ENCODE data around the gene TBC1D3D.
"Not testable (repeated sequence)": the region's sequence is repeated elsewhere in the genome, so short reads cannot be mapped to it uniquely, and the experiment has no call there.

TBC1D3D gene

DNA sequence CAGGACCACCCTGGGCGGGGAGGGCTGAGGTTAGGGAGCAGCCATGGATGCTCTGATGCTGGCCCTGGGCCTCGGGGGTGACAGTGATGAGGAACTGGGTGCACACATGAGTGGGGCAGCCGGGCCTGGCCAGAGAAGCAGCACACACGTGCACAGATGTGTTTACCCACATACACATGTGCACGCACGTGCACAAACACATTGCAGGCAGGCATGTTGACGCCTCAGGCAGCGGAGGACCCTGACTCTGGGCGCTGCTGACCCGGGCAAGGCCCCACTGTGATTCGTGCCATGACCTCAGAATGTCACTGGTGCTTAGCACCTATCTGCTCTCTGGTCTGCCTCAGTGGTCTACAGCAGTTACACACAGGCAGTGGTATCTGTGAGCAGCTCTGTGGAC, at the start of gene TBC1D3D:
TBC1D3D (plus strand) TSS at position 301 of the 400 bp plus-strand sequence. CDS start 1,585 bp downstream, outside the sequence.
- DNase-seq: not testable (repeated sequence)

DNA sequence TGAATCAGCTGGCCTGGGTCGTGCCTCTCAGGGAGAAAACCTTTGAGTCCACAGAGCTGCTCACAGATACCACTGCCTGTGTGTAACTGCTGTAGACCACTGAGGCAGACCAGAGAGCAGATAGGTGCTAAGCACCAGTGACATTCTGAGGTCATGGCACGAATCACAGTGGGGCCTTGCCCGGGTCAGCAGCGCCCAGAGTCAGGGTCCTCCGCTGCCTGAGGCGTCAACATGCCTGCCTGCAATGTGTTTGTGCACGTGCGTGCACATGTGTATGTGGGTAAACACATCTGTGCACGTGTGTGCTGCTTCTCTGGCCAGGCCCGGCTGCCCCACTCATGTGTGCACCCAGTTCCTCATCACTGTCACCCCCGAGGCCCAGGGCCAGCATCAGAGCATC, 14.8 kb upstream of the TBC1D3D start, which contains the start of gene TBC1D3L:
TBC1D3L (minus strand) TSS at position 101 of the 400 bp plus-strand sequence. CDS start 1,540 bp downstream, outside the sequence.
- DNase-seq: not testable (repeated sequence)
